ENCODE data around the gene YTHDF1.
A peak's percentile ranks its signal among the peaks of the same experiment; 100 is the strongest.

Gene YTHDF1

GRCh38 chr20:63175038-63175895, 40.7 kb downstream of the YTHDF1 start:
- FAIRE-seq (no peak), DNase-seq (ENCODE audit: insufficient read length, low spot score) (no peak)

- FAIRE-seq (no peak), DNase-seq (ENCODE audit: insufficient read length, low spot score) (no peak)
These were observed 41.5 kb downstream of the YTHDF1 start for GRCh38 chr20:63174309-63175037.

GRCh38 chr20:63173552-63174191, 42.3 kb downstream of the YTHDF1 start:
- DNase-seq (ENCODE audit: insufficient read length, low spot score) (no peak), FAIRE-seq (no peak)

DNA sequence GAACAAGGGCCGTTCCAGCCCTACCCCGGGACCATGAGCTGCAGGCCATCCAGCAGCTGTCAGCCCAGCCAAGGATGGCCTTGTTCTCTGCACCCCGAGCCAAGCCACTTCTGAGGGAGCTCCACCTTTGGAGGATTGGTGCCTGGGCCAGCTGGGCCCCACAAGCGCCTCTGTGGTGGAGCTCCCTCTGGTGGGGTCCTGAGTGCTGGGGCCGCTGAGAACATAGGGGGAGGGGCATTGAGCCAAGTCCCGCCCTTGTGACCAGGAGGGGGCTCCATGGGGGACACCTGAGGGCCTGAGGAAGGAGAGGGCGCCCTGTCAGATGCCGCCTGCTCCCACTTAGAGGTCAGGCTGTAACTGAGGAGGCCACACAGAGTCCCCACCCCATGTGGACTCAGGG, 43.2 kb downstream of the YTHDF1 start:
- DNase-seq (ENCODE audit: insufficient read length, low spot score) (peak; percentile 55), FAIRE-seq (peak; percentile 42)

GRCh38 chr20:63171991-63172390, 43.9 kb downstream of the YTHDF1 start:
- FAIRE-seq, result no peak
- DNase-seq (ENCODE audit: insufficient read length, low spot score), result no peak

GRCh38 chr20:63169681-63170080, 46.2 kb downstream of the YTHDF1 start:
- no peak for DNase-seq (ENCODE audit: insufficient read length, low spot score)
- no peak for FAIRE-seq

GRCh38 chr20:63168861-63169260, 47.1 kb downstream of the YTHDF1 start:
- no peak for DNase-seq (ENCODE audit: insufficient read length, low spot score)
- FAIRE-seq, result no peak

DNA sequence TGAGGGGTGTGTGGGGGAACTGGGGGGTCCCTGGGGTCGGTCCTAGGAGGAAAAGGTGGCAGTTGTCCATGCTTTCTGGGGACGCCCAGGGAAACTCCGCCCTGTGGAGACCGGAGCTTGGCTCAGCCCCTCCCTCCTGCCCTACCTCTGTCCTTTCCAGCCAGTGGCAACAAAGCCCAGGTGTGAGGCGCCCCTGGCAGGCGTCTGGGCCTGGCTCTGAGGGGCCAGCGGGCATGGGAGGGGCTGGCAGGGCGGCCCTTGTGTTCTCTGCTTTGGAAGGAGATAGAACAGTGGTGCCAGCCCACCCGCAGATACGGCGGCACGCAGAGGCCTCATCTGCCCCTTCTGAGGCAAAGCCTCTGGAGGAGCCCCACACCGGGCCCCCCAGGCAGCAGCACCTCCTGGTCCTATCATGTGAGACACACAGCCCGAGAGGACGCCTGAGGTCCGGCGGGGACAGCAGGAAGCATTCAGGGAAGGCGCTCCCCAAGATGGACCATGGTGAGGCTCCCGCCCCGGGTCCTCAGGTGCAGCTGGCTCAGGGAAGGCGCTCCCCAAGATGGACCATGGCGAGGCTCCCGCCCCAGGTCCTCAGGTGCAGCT, 47.9 kb downstream of the YTHDF1 start:
- DNase-seq (ENCODE audit: insufficient read length, low spot score) (no peak), FAIRE-seq (no peak)

- peak; percentile 86 for FAIRE-seq
- no peak for DNase-seq (ENCODE audit: insufficient read length, low spot score)
These were observed 48.7 kb downstream of the YTHDF1 start for GRCh38 chr20:63167026-63167917.

DNA sequence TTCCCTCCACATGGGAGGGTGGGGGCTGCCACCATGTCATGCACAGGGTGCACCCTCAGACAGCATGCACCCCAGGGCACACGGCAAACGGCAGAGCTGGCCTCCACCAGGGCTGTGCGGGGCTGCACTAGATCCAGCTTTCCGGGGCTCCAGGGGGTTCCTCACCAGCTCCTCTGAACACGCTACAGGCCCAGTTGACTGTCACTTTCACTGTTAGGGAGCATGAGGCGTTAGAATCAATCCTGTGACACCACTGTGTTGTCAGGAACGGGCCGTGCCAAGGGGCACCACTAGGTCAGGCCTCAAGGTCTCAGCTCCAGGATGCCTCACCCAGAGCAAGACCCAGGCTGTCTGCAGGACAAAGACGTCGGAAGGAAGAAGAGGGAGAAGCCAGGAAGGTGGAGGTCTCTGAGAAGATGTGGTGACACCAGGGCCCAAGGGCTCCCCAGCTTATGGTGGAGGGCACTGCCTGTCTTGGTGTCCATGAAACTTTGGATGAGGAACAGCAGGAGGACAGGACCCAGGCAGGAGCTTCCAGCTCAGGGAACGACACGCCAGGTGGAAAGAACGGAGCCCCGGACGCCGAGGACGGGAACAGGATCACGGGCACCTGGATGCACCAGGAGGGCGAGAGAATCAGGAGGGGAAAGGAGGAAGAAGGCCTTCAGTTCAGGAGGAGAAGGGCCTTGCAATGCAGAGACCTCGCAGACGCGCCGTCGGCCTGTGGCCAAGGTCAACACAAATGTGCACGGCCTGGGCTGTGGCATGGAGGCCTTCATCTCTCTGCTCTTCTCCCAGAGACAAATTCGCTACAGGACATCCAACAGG, 49.5 kb downstream of the YTHDF1 start:
- FAIRE-seq, result no peak
- DNase-seq (ENCODE audit: insufficient read length, low spot score), result no peak

DNA sequence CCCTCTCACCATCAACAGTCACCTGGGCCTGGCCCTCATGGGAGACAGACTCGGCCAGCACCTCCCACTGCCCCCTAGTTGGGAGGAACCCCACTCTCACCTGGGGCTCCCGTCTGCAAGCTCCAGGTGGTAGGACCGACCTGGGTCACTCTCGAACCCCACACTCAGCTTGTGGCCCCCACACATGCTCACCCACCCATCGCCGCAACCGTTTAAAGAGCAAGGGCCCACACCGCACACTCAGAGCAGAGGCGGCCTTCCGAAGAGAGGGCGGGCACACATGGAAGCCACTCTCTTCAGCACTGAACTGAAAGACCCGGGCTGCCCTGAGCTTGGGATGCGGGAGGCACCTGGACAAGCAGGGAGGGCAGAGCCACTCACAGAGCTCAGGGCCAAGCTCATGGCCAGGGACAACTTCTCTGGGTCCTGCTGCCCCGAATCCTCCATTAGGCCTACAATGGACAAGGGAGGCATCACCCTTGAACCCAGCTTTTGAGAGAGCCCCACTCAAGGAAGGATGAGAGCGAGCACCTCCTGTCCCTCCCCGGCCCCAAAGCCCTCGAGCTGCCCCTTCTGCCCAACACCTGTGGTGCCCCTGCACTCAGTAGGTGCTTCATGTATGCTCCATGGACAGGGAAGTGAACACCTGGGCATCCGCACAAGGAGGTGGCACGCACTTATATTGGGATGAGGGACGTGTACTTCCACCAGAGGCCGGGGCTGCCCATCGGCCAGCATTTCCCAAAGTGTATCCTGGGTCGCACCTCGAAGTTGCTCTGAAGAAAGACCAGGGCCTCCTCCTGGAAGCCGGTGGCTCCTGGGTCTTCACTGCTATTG, 50.4 kb downstream of the YTHDF1 start:
- DNase-seq (ENCODE audit: insufficient read length, low spot score) (no peak), FAIRE-seq (no peak)

- DNase-seq (ENCODE audit: insufficient read length, low spot score) (no peak), FAIRE-seq (no peak)
These were observed 51.2 kb downstream of the YTHDF1 start for GRCh38 chr20:63164484-63165355.

DNA sequence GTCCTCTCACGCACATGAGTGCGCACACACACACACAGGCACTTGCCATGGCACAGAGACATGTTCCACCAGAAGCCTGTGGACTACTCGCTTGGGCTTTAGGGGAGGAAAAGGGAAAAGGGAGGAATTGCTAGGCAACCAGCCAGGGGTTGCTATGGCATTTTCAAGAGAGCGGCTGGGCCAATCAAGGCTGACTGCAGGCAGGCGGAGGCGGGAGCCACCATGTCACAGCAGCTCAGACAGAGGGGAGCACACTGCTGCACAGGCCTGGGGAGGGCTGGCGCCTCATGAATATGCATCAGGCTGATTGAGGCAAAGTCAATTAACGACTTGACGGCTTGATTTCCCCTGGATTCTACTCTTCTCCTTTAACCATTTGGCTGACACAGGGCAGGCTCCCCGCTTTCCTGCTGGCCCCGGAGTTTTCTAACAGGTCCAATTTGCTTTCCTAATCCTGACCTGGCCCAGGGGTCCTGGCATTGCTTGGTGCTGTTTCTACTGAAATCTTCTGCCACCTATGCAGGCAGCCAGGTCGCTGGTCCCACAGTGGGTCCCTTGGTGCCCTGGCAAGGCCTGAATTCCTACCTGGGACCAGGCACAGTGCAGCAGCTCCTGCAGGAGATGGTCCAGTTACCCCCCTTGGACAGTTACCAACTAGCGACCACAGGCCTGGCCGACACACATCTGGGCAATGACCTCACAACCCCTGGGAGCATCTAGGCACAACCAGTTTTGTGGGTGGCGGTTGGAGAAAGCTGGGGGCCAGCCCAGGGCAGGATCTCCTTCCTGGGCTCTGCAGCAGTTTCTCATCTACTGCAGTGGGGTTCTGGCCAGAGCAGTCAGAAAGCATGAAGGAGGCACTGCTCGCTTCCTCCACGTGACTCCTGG, 52.1 kb downstream of the YTHDF1 start:
- DNase-seq (ENCODE audit: insufficient read length, low spot score) (no peak), FAIRE-seq (no peak)

GRCh38 chr20:63163171-63163570, 52.8 kb downstream of the YTHDF1 start:
- DNase-seq (ENCODE audit: insufficient read length, low spot score), result no peak
- FAIRE-seq, result no peak

DNA sequence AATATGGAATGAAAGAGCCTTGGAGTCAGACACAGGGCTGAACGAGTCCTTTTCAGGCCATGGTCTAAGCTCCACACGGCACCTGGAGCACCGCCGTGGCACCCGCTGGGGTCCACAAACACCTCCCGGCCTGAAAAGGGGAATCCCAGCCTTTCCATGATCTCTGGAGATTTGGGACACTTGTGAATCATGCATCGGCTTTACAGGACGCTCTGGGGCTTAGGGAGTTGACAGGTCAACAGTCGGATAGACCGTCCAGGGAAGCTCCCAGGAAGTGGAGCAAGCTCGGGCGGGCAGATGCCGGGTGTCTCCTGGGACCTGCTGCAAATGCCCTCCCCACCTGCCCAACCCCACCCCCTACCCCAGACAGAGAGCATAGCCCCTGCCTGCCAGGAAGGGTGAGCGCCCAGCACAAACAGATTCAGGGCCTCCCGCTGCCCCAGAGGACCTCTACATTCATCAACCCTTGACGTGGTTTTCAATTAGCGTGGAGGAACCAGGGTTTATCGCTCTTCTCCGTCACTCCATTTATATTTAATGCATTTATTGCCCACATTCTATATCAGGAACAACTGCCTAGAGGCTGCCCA, 53.6 kb downstream of the YTHDF1 start:
- DNase-seq (ENCODE audit: insufficient read length, low spot score) (no peak), FAIRE-seq (no peak)

GRCh38 chr20:63161176-63161651, 54.7 kb downstream of the YTHDF1 start:
- DNase-seq (ENCODE audit: insufficient read length, low spot score) (no peak), FAIRE-seq (peak; percentile 36)
